ENCODE measurements around the gene SURF6. TPM values are rescaled to one million over a fixed set of nuclear protein-coding genes. Genes with fewer than 3 reads are reported as not detected.

SURF6 gene
- total RNA-seq, 3 donors from 2014 or later (not counting 1 experiment from before 2014, with no cell fraction given): 13.8 to 23.5 (median 21.3) TPM

DNA sequence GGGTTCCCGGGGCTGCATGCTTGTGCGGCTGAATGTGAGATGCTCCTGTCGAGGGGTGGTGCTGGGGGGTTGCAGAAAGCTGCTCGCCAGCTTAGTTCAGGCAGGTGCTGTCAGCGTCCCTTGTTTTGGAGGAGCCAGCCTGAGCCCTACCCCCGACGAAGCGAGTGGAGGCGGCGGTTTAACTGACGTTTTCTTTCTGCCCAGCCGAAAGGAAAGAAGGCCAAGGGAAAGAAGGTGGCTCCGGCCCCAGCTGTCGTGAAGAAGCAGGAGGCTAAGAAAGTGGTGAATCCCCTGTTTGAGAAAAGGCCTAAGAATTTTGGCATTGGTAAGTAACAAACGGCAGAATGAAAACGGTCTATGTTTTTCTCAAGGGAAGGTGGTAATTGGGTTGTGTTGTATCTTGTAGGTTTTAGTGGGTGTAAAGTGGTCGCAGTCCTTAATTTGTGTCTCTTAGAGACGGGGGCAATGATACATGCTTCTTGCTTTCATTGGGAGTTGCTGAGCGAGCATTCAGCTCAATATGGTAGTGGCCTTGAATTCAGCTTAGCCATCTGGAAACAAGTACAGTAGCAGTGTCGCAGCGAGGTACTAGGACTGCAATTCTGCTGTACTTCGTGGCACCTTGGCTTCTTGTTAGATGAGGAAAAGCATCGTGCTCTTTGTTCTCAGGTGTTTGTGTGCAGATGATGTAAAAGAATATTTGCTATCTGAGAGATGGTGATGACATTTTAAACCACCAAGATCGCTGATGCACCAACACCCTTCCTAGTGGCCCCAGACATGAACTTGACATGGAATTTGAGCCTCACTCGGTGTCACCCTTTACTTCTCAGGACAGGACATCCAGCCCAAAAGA is 13.0 kb upstream of the SURF6 start:
- 19% methylated on average over 25 of the region's 25 CpGs for WGBS (ENCODE audit: insufficient coverage)
- Mint-ChIP-seq H3K36me3 (peaks cover 12% of the 10 kb centered on the region), H3K4me1 (peaks cover 45 to 47% of the 10 kb centered on the region in 2 donors), H3K9me3 (no peaks in the 10 kb centered on the region), H3K4me3 (peak overlapping the region; percentile 100), H3K27me3 (ENCODE audit: low read depth in 2 of 2) (no peaks in the 10 kb centered on the region), H3K27ac (peak overlapping the region; percentile 94 to 95)
- peak overlapping the region; percentile 76 for H3K4me3 ChIP-seq (ENCODE audit: low read length)
- no peaks in the 10 kb centered on the region for H3K9me3 ChIP-seq (ENCODE audit: control insufficient read depth, insufficient read depth, low read length)
- no peaks in the 10 kb centered on the region for H3K27me3 ChIP-seq (ENCODE audit: control insufficient read depth, insufficient read depth, low read length)
- TF ChIP-seq, protein P1, sequence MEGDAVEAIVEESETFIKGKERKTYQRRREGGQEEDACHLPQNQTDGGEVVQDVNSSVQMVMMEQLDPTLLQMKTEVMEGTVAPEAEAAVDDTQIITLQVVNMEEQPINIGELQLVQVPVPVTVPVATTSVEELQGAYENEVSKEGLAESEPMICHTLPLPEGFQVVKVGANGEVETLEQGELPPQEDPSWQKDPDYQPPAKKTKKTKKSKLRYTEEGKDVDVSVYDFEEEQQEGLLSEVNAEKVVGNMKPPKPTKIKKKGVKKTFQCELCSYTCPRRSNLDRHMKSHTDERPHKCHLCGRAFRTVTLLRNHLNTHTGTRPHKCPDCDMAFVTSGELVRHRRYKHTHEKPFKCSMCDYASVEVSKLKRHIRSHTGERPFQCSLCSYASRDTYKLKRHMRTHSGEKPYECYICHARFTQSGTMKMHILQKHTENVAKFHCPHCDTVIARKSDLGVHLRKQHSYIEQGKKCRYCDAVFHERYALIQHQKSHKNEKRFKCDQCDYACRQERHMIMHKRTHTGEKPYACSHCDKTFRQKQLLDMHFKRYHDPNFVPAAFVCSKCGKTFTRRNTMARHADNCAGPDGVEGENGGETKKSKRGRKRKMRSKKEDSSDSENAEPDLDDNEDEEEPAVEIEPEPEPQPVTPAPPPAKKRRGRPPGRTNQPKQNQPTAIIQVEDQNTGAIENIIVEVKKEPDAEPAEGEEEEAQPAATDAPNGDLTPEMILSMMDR (IDR thresholded peaks at IDR 0.05): no peak
- peaks cover 35% of the 10 kb centered on the region for H3K4me1 ChIP-seq (ENCODE audit: control insufficient read depth, insufficient read depth, low read length)
- H3K36me3 ChIP-seq (ENCODE audit: control insufficient read depth, insufficient read depth, low read length): peaks cover 57% of the 10 kb centered on the region
- intact Hi-C loops (cut with micrococcal nuclease): loop anchor here (1.0 kb wide), 2 partner anchors 13 to 27 kb away; partner anchors contain the start of genes STKLD1, SURF4 and SURF6
- ATAC-seq (no peak), DNase-seq (no peak)
- peak overlapping the region; percentile 75 for H3K27ac ChIP-seq (ENCODE audit: low read length)

DNA sequence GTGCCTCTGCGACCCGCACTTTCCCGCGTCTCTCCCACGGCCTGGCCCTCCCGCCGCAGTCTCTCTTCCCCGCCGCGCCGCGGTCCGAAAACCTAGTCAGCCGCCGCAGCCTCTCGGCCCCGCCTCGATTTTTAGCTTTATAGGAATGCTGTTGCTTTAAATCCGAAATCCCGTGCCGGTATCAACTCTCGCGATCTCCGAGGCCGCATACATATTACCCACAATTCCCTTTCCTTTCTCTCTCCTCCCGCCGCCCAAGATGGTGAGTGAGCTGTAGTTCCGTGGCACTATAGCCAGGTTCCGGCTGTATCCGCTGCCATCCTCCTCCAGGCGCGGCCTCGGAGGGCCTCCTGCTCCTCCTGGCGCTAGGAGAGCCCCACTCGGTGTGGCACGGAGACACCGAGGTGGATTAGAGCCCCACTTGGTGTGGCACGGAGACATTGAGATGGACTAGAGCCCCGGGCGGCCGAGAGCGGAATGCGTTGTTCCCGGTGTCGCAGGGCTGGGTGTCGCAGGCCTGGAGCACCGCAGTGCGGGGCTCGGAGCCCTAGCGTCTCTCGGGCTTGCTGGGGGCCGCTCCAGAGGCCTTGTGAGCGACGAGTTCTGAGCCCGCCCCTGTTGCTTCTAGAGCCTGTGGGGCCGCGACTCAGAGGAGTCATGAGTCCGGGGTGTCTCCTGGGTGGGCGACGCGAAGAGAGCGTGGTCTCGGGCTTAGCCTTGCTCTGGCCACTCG is 12.2 kb upstream of the SURF6 start, which contains the start of the genes MED22 and RPL7A:
MED22 (minus strand) TSS at position 147 of the 733 bp plus-strand sequence. CDS start 1,469 bp downstream, outside the sequence.
RPL7A (plus strand) TSS at position 234 of the 733 bp plus-strand sequence; CDS start at position 260, 26 bp downstream.
- Mint-ChIP-seq H3K4me3 (peak within 1 kb of the TSS; percentile 100), H3K36me3 (peaks cover 12% of the 10 kb centered on the region), H3K27ac (peak within 1 kb of the TSS; percentile 94 to 95), H3K9me3 (no peaks in the 10 kb centered on the region), H3K27me3 (ENCODE audit: low read depth in 2 of 2) (no peaks in the 10 kb centered on the region), H3K4me1 (peaks cover 42 to 44% of the 10 kb centered on the region in 2 donors)
- H3K4me3 ChIP-seq (ENCODE audit: low read length): peak within 1 kb of the TSS; percentile 76
- H3K27me3 ChIP-seq (ENCODE audit: control insufficient read depth, insufficient read depth, low read length): no peaks in the 10 kb centered on the region
- H3K36me3 ChIP-seq (ENCODE audit: control insufficient read depth, insufficient read depth, low read length): peaks cover 54% of the 10 kb centered on the region
- ATAC-seq (peak; percentile 90 to 96 (median 93)), DNase-seq (peak; percentile 87 to 97)
- peaks cover 35% of the 10 kb centered on the region for H3K4me1 ChIP-seq (ENCODE audit: control insufficient read depth, insufficient read depth, low read length)
- WGBS (ENCODE audit: insufficient coverage): under 1% methylated on average over 64 of the region's 64 CpGs
- TF ChIP-seq, protein P1 (IDR thresholded peaks at IDR 0.05): no peak
- H3K9me3 ChIP-seq (ENCODE audit: control insufficient read depth, insufficient read depth, low read length): no peaks in the 10 kb centered on the region
- H3K27ac ChIP-seq (ENCODE audit: low read length): peak within 1 kb of the TSS; percentile 75
- intact Hi-C loops (cut with micrococcal nuclease): loop anchor here (1.0 kb wide), 2 partner anchors 12 to 28 kb away; partner anchors contain the start of genes STKLD1, SURF4 and SURF6

DNA sequence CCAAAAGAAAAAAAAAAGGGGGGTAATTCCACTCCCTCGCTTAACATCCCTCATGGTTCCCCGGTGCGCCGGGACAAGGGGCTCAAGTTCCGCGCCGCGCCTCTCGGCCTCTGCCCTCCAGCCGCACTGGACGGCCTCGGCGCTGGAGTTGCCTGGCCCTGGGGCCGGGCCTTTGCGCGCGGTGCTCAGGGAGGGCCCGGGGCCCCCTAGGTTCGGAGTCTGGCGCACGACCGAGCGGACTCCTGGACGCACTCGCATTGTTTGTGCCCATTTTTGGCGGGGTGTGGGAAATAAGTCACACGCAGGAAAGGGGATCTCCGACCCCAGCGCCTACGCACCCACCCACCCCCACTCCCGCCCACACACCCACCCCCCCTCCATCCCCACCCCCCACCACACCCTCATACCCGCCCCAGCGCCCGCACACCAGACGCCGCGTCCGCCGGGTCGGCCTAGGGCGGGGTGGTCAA is 11.6 kb upstream of the SURF6 start:
- ATAC-seq: peak; percentile 46 to 59 (median 53)
- H3K27me3 Mint-ChIP-seq (ENCODE audit: low read depth in 2 of 2): no peaks in the 10 kb centered on the region
- Histone ChIP-seq H3K9me3 (ENCODE audit: control insufficient read depth, insufficient read depth, low read length) (no peaks in the 10 kb centered on the region), H3K4me3 (ENCODE audit: low read length) (peak overlapping the region; percentile 76), H3K36me3 (ENCODE audit: control insufficient read depth, insufficient read depth, low read length) (peaks cover 53% of the 10 kb centered on the region), H3K27me3 (ENCODE audit: control insufficient read depth, insufficient read depth, low read length) (no peaks in the 10 kb centered on the region), H3K27ac (ENCODE audit: low read length) (peak overlapping the region; percentile 75), H3K4me1 (ENCODE audit: control insufficient read depth, insufficient read depth, low read length) (peaks cover 40% of the 10 kb centered on the region)
- H3K9me3 Mint-ChIP-seq: no peaks in the 10 kb centered on the region
- H3K36me3 Mint-ChIP-seq: peaks cover 12% of the 10 kb centered on the region
- TF ChIP-seq, protein P1 (IDR thresholded peaks at IDR 0.05): no peak
- H3K4me3 Mint-ChIP-seq: peak overlapping the region; percentile 100
- peak overlapping the region; percentile 94 to 95 for H3K27ac Mint-ChIP-seq
- peak in 1 of 2 donors; percentile 79 for DNase-seq
- intact Hi-C loops (cut with micrococcal nuclease): no loop called here
- H3K4me1 Mint-ChIP-seq: peaks cover 38 to 40% of the 10 kb centered on the region in 2 donors
- 0% methylated on average over 35 of the region's 41 CpGs for WGBS (ENCODE audit: insufficient coverage)
